AML-193 (cell line): ENCODE measurements around the gene CDK14.
"Not testable (repeated sequence)": the region's sequence is repeated elsewhere in the genome, so short reads cannot be mapped to it uniquely, and the experiment has no call there.

Experiments
- DNase-seq, 2 experiments: peaks; one replicate each; lab custom pipeline; 2025; lab: John Stamatoyannopoulos, UW

CDK14 gene

DNA sequence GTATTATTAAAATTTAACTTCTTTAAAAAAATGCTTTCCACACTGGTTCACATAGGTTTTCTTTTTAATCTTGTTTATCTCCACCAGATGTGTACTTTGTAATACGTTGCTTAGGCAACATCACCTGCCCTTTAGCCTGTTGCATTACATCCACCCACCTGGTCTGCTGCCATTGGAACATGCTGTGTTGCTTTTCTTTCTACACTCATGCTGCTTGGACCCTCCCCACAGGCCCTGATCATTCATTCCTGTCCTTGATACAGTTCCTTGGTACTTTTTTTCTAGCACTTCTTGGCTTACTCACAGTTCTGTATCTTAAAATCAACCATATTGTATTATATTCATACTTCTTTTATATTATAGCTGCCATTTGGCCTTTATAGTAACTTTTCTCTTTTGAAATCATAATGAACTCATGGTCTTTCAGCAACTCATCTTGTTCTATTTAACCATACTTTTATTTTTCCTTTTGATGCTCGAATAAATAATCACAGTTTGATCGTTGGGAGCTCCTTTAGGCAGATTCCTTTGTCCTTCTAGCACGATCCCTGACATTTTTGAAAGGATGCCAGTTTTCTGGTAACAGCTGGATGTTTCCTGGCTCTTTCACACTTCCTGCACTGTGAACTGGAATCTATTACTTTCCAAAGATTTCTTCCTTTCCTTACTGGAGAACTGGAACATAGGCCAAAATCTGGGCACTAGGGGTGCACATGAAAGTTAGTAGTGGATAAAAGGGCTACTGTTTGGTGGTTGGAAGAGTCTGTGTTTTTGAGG lies 125.1 kb downstream of the CDK14 start:
- DNase-seq = no peak

DNA sequence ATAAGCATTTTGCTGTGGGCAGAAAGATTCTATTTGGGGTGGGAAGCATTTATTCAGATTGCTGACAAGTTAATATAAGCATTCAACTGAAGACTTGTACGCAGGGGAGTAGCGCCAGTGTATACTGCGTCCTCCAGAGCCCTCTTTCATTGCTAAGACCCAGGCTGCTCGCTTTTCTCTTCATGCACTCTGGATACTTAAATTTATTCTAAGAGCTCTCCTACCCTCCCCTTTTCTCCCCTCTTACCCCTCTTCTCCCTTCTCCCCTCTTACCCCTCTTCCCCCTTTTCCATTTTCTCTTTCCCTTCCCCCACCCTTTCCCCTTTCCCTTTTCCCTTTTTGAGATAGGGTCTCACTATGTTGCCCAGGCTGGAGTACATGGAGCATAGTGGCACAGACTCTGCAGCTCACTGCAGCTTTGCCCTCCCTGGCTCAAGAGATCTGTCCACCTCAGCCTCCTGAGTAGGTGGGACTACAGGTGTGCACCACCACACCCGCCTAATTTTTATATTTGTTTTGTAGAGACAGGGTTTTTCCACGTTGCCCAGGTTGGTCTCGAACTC lies 125.8 kb downstream of the CDK14 start:
- no peak for DNase-seq

DNA sequence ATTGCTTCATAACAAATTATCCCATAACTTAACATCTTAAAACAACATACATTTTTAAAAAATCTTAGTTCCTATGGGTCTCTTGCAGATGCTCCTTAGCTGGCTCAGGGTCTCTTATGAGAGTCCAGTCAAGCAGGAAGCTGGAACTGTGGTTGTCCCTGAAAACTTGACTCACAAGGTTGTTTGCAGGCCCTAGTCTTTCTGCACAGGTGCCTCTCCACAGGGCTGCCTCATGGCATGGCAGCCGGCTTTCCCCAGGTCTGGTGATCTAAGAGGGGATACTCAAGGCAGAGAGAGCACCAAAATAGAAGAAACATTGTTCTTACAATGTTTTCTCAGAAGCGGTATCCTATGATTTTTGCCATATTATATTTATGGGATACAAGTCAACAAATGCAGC lies 127.1 kb downstream of the CDK14 start:
- no peak for DNase-seq

- no peak for DNase-seq
These were observed 127.7 kb downstream of the CDK14 start for GRCh38 chr7:90723866-90724265.

GRCh38 chr7:90726120-90726519 lies 130.0 kb downstream of the CDK14 start:
- DNase-seq = no peak

- no peak for DNase-seq
These were observed 130.5 kb downstream of the CDK14 start for GRCh38 chr7:90726623-90727022.

DNA sequence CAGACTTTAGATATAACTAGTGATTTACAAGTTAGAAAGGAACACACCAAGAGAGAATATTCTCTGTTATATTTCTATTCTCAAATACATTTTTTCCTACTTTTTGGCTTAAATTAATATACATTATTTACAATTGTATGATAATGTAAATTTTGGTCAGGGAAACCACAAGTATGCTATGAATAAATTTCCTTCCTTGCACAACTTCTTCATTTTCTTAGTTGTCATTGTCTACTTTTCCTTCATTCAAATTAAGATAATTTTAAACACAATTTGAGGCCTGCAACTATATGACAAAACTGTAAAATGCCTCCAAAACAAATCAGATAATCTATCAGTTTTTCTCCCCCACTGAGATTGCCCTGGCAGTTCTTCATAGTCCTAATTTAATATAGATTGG lies 131.3 kb downstream of the CDK14 start:
- DNase-seq = no peak

GRCh38 chr7:90728568-90728967 lies 132.4 kb downstream of the CDK14 start:
- DNase-seq = no peak

DNA sequence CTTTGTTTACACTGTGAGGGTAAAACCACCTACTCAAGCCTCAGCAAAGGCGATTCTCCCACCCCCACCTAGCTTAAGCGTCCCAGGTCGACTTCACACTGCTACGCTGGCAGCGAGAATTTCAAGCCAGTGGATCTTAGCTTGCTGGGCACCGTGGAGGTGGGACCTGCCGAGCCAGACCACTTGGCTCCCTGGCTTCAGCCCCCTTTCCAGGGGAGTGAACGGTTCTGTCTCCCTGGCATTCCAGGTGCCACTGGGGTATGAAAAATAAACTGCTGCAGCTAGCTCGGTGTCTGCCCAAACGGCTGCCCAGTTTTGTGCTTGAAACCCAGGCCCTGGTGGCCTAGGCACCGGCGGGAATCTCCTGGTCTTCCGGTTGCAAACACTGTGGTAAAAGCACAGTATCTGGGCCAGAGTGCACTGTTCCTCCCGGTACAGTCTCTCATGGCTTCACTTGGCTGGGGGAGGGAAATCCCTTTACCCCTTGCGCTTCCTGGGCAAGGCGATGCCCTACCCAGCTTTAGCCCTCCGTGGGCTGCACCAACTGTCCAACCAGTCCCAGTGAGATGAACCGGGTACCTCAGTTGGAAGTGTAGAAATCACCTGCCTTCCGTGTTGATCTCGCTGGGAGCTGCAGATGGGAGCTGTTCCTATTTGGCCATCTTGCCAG lies 139.6 kb downstream of the CDK14 start:
- DNase-seq = not testable (repeated sequence)

DNA sequence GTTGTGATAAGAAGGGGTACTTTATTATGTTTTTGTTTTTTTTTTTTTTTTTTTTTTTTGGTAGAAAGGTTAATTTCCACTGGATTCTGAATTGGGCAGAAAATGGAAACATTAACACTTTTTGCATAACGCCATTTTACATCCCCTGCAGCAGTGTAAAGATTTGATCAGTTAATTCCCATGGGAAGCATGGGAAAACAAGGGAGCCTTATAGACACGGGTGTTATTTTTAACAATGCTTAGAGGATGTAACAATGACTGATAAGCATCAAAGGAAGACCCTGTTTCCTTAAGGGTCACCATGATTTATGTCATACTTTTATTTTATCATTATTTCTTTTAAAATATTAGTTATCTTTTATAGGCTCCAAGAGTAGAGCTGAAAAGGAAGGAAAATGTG lies 140.2 kb downstream of the CDK14 start:
- DNase-seq = no peak

DNA sequence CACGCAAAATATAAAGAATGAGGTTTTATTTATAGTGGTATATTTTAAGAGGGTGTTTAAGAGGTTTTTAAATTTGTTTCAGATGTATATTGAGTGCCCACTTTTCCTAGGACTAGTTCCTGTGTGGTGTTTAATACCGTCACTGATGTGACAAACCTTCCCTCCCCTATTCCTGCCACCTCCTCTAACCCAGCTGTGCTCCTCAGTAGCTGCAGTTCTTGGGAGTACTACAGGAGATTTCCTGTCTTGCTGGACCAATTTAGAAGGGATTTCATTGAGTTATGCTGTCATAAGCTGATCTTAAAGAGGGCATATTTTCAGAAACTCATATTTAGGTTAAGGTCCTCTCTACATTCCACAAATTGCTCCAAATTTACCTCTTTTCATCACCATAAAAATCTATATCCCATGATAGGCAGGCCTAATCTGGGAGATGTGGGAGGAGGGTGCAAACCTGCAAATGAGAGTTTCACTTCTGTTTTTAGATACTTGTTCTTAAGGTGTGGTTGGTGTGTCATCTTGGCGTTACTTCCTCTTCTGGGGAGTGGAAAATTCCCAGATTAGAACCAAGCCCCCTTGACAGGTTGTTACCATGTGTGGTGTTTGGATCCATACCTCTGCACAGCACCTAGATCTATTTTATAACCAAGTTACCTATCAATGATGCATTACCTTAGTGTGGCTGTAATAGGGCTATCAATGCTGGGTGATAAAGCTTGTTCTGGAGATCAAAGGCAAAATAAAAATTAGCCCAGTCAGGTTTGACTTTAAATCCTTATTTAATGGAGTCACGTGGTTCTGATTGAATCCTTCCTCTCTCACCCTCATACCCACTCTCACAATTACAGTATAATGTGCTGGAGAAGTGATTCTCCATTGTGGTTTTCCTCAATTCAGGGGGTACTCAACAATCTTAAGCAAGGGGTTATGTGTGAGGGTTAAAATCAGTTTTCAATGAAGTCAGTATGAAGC lies 141.1 kb downstream of the CDK14 start:
- DNase-seq = no peak

DNA sequence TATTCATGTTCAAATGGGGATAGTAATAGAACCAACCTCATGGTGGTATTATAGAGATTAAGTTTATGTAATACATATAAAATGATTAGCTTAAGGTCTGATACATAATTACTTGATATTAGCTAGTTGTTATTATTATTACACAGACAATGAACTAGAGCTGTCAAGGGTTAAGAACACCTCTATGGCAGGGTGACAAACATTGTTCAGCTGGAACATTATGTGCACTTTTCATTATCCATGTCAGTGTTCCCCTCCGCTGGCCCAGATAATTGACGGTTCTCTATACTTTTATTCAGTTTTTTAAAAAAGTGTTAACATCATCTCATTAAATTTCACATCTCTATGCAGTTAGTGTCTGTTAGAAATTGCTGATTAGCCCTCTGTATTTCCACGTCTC lies 142.1 kb downstream of the CDK14 start:
- no peak for DNase-seq

DNA sequence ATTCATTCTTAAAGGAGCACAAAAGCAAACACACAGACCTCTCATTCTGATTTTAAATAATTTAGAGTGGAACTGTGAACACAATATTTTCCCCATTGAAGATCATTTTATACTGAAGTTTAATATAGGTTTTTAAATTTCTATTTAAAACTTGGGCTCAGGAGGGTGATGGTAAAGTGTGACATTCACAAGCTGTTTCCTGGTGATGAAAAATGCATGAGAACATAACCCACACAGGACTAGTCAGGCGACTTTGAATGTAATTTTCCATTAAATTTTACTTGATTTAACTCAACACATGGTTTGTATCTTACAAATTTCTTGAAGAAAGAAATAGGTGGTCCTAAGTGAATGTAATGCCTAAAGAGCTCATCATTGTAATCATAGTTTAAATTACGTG lies 143.6 kb downstream of the CDK14 start:
- DNase-seq = no peak

- DNase-seq = no peak
These were observed 144.3 kb downstream of the CDK14 start for GRCh38 chr7:90740386-90740785.

DNA sequence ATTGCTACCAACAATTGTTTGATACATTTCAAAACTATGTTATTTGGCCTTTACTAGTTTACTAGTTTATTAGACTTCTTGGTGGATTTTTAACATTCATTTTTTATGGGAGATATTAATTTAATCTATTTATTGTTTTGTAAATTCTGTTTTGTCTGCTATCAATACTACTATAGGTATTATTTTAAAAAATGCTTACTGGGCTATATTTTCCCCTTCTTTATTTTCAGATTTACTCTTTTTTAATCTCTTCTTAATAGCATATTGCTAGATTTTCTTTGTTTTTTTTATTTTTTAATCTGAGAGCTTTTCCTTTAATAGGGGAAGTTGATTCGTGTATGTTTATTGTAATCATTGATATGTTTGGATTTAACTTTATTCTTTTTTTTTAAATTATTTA lies 147.5 kb downstream of the CDK14 start:
- DNase-seq = no peak

DNA sequence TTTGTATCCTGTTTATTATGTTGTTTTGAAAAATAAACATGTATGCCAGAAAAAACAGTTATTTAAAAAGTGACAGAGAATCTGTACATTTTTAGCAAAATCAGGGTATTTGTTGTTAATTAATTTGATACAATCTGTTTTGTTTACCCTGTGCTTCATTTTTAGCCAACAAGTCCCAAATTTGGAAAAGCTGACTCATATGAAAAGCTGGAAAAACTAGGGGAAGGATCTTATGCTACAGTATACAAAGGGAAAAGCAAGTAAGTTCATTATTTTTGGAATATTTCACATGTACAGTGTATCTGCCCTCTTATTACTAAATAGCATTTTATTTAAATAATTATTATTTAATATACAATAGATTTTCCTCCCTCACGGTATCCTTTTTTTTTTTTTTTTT lies 151.4 kb downstream of the CDK14 start:
- no peak for DNase-seq

DNA sequence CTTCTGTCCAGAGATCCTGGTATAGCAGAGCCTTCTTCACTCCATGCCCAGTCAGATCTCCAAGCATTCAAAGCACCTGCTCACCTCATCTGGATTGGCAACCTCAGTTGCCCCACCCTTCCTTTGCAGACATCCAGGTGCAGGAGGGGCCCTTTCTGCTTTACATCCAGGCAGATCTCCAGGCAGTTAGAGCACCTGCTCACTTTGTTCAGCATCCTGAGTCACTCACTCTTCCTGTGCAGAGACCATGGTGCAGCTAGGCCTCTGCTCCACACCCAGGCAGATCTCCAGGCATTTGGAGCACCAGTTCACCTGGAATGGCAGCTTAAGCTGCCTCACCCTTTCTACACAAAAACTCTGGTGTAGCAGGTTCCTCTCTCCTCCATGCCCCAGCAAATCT lies 153.1 kb downstream of the CDK14 start:
- DNase-seq = no peak

GRCh38 chr7:90749774-90750173 lies 153.7 kb downstream of the CDK14 start:
- DNase-seq = no peak

GRCh38 chr7:90751595-90751994 lies 155.5 kb downstream of the CDK14 start:
- no peak for DNase-seq

GRCh38 chr7:90752051-90752450 lies 155.9 kb downstream of the CDK14 start:
- DNase-seq = no peak

DNA sequence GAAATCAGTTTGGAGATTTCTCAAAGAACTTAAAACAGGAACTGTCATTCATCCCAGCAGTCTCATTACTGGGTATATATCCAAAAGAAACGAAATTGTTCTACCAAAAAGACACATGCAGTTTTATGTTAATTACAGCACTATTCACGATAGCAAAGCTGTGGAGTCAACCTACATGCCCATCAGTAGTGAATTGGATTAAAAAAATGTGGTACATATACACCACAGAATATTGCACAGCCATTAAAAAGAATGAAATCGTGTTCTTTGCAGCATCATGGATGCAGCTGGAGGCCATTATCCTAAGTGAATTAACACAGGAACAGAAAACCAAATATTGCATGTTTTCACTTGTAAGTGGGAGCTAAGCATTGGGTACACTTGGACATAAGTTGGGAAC lies 158.9 kb downstream of the CDK14 start:
- no peak for DNase-seq

- no peak for DNase-seq
These were observed 160.2 kb downstream of the CDK14 start for GRCh38 chr7:90756366-90756765.
